RKO (cell line): ENCODE measurements around the gene FCAMR.

Experiments
- DNase-seq: peaks from one replicate; pipeline ENCODE4 v3.0.0-alpha.2; 2016; ENCODE audit warnings: low spot score

FCAMR gene, protein sequence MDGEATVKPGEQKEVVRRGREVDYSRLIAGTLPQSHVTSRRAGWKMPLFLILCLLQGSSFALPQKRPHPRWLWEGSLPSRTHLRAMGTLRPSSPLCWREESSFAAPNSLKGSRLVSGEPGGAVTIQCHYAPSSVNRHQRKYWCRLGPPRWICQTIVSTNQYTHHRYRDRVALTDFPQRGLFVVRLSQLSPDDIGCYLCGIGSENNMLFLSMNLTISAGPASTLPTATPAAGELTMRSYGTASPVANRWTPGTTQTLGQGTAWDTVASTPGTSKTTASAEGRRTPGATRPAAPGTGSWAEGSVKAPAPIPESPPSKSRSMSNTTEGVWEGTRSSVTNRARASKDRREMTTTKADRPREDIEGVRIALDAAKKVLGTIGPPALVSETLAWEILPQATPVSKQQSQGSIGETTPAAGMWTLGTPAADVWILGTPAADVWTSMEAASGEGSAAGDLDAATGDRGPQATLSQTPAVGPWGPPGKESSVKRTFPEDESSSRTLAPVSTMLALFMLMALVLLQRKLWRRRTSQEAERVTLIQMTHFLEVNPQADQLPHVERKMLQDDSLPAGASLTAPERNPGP

DNA sequence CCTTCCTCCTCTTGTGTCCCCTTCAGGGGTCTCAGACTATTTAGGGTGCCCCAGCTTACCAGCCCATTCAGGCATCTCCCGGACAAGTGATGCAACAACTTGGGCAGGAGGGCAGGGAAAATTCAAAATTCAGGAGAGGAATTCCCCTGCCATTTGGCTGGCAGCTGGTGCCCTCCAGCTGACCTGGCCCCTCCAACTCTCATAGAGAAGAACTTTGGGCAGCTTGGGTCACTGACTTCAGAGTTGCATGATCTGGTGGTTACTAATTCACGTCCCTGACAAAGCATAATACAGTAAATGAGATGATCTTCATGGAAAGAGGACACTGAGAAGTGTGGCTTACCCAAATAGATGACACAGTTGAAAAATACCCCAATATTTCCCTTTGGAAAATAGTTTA, at the start of gene FCAMR:
TSS of gene FCAMR (minus strand) at position 15 of the 400 bp plus-strand sequence. CDS start 335 bp downstream, outside the sequence.
- DNase-seq: no peak

DNA sequence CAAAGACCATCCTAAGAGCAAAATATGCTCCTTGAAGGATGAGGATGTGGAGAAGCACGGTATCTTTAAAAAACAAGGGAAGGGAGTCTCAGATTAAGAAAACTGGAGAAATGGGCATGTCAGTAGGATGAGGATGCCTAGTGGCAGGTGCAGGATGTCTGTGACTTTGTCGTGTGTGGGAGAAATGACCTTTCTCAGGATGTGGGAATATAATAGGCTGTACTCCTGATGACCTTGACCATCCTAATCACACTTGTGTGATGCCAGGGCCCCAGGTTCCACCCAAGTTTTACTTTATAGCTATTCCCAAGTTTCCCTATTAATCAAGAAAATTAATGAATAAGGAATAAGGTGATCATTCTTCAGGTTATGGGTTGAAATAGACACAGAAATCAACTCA, 49.4 kb upstream of the FCAMR start:
- no peak for DNase-seq

DNA sequence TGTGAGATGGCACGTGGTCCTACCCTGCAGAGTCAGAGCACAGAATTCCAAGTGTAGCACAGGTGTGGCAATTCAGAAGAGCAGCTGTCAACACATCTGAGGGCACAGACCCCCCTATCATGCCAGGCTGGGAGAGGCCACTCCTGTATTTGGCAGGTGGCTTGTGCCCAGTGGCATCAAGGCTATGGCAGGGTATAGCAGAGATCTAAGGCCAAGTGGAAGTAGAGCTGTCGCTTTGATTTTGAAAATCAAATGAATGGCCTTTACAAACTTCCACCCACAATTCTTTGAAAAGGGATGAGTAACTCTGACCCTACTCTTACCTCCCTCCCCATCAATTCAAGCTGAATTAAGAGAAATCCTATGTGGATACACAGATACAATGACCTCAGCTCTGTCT, 48.9 kb upstream of the FCAMR start:
- no peak for DNase-seq

DNA sequence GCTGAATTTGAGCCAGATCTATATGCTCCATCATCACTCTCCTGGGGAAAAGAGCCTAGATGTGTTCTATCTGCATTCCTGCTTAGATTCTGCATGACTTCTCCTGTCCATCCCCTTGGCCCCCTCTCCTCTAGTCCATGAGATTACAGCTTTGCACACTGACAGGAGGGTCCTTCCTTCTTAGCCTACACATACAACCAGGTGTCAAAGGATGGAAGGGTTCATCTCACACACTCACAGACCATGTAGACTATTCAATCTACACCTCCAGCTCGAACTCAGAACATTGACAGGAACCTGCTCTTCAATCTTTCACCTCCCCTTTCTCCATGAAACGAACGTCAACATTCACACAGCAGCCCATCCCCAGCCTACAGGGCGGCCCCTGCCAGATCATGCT, 48.4 kb upstream of the FCAMR start:
- no peak for DNase-seq

DNA sequence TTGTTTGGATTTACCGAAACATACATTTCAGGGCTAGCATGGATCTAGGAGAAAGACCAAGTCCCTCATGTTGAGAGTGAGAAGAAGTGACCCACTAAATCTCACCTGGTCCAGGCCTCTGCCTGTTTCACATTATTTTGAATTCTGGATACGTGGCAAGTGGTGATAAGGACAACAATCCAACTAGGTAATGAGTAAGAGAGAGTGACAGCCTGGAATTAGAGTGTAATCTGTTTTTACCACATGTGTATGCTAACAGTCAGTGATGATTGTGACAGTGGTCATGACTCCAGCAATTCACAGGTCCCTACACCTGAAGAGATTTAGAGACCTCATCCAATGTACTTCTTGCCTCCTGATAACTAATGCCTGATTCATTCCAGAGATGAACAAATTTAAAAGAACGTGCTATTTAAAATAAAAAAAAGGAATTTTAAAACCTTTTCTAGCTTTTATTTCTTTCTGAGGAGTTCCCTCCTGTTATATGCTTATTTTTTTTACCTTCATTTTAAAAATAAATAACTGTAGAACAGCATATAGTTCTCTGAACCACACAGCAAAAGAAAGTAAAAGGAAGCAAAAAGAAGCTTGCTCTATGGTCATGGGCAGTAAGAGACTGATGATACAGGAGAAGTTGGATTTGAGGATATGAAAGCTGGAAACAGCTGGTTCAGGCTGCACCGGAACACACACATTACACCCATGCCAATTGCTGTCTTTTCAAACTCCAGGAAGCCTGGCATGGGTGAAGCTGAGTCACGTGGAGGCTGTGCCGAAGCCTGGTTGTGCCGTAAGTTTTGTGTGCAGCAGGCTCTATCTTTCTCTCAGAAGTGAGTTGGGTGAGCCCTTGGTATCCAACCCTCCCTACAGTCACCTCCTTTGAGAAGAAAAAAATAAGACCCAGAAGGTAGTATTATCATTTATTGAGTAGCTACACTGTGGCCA, 47.6 kb upstream of the FCAMR start:
- DNase-seq: no peak

DNA sequence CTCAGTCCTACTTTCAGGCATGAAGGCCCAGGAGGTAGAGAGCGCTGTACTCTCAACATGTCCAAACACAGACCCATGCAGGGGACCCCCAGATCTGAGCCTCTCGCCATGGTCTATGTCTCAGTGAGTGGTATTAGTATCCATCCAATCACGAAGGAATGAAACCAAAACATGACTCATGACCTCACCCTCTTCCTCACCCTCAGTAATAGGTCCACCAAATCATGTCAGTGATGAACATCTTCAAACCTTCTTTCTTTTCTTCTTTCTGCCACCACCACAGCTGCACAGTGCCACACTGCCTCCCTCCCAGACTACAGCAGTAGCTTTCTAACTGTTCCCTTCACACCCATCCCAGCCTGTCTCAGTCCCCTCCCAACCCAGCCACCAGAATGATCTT, 45.5 kb upstream of the FCAMR start:
- DNase-seq: no peak

DNA sequence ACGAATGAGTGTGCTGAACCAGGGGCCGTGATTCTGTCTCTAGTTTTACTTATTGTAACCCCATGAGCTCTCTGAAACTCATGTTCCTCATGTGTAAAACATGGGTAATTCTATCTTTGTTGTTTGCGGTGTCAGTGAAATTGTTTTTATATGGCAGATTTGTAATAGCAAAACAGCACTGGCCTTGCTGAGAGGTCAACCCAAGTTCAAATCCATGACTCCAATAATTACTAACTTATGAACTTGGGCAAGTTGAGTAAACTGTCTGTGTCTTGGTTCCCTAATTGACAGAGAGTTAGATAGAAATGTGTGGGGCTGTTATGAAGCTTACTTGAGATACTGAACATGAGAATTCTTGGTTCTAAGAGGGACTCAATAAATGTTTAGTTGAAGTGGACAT, 44.5 kb upstream of the FCAMR start:
- DNase-seq: no peak

DNA sequence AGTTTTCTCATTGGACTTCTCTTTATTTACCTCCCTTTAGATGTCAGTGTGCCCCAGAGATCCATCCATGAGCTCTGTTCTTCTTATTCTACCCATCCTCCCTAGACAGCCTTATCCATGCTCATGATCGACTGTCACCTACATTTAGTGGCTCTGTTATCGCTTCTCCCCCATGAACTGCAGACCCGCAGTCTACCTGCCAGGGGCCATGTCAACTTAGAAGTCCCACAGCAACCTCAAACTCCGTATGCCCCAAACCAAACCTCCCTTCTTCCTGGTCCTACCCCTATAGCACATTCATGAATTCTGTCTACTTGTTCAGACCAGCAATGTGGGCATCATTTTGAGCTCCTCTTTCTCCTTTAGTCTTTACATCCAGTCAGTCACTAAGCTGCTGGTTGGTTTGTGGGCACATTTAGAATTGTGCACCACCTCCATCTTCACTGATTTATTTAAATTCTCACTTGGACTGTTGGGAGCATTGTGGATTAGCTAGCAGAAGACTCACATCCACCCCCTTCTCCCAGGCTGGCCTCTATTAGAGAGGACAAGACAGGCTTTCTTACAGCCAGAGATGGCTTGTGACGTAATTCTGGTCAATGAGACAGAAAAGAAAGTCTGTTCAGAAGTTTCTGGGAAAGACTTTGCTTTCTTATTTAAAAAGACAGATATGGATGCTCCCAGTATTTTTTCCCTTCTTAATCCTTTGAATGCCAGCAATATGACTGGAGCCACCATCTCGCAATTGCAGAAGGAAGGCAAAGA, 43.2 kb upstream of the FCAMR start:
- no peak for DNase-seq

DNA sequence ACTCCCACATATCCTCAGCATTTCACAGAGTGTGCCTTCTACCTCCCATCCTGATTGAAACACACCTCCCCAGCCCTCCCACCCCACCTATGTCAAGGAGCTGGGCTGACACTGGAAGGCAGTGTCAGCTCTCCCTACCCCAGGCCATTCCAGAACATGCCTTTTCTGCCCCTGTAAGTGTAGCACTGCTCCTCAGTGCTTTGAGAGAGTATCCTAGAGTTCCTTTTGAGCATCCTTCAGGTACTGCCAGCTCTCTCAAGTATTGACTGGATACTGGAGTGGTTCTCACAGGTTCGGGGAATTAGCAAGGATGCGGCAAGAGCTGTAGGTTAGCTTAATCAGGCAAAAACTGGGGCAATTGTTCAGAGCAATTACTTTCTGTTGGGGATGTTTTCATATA, 40.5 kb upstream of the FCAMR start:
- no peak for DNase-seq

DNA sequence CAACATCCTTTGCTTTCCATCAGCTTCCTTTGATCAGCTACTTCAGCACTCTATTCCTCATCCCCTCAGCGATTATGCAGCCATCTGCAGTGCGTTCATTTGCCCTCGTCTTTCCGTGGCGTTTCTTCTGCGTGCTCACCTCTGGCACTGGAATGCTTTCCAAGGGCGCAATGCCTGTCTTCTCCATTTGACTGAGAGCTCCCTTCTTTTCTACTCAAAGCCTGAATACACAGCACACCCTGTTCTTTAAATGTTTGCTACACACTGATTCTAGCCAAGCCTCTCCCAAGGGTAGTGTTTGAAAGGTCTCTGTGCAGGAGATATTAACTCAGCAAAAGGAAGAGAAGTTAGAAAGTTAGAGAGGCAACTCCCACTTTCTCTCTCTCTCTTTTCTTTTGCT, 39.7 kb upstream of the FCAMR start:
- no peak for DNase-seq

DNA sequence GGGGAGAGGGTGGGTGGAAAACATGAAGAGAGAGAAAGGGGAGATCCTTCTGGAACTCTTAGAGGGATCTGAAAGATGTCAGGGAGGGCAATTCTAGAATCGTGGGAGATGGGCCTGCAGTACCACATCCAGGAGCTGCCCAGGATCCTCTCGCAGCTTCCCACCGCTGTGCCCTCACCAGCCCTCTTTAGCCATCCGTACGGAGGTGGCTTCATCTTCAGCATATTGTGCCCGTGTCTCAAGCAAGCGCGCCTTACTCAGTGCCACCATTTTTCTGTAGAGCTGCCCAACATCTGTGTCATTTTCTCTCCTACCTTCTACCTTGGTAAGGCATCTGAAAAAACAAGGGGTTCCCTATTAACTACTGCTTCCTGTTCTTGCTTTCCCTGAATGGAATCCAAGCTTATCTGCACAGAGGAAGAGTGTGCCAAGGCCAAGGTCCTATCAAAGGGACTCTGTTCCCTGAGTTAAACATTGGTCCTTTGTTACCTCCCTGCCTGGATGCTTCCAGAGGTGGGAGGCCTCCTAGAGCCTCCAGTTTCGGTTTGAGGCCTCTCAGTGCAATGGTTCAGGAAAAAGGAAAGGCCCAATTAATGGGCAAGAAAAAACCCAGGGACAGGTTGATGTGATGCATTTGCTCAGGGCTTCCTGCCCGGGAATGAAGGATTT, 39.1 kb upstream of the FCAMR start:
- no peak for DNase-seq

DNA sequence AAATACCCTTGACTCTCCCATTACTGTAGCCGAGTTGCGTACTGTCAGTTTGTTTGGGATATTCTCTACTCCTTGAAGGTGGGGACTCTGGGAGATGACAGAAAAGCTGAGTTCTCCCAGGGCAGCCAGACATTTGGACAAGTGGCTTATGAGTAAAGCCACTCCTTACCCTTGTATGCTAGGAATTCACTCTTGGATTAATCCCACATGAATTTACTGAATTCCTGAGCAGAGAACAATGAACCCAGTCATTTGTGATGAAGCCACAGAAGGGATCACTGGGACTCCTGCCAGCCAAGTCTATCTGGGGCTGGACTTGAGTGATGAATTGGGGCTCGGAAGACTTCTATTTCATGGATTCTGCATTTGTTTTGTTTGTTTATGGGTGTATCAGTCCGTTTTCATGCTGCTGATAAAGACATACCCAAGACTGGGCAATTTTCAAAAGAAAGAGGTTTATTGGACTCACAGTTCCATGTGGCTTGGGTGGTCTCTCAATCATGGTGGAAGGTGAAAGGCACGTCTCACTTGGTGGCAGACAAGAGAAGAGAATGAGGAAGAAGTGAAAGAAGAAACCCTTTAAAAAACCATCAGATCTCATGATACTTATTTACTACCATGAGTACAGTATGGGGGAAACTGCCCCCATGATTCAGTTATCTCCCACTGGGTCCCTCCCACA, 37.2 kb upstream of the FCAMR start:
- no peak for DNase-seq

DNA sequence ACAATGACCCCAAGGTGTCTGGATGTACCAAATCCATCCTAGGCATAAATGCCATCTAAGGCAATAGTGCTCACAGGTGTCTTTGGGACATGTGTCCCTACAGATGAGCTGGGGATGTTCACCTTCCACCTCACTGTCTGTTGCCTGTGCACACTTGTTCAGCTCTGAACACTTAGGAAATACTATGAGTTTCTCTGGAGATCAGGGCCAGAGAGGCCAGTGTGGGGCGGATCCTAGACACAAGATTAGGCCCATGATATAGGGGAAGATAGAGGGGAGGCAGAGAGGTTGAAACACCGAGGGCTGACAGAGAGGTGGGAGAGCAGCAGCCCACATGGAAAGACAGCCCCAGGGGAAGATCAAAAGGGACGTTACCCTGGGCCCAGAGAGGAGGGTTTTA, 36.7 kb upstream of the FCAMR start:
- no peak for DNase-seq

DNA sequence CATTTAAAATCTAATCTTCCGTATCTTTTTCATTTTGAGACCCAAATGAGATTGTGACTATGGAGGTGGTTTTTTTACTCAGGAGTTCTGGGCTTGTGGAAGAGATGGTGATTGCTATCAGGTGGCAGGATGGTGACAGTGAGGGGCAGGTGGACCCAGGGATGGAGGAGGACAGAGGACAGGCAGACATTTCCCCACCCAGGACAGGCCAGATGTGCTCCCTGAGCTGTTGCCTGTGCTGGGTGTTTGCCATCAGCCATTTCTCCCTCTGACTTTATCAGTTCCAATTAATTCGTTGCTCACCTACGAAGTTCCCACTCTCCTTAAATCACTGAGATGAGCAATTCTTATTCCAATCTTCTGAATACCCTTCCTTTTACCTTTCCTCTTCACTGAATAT, 35.8 kb upstream of the FCAMR start:
- DNase-seq: no peak

DNA sequence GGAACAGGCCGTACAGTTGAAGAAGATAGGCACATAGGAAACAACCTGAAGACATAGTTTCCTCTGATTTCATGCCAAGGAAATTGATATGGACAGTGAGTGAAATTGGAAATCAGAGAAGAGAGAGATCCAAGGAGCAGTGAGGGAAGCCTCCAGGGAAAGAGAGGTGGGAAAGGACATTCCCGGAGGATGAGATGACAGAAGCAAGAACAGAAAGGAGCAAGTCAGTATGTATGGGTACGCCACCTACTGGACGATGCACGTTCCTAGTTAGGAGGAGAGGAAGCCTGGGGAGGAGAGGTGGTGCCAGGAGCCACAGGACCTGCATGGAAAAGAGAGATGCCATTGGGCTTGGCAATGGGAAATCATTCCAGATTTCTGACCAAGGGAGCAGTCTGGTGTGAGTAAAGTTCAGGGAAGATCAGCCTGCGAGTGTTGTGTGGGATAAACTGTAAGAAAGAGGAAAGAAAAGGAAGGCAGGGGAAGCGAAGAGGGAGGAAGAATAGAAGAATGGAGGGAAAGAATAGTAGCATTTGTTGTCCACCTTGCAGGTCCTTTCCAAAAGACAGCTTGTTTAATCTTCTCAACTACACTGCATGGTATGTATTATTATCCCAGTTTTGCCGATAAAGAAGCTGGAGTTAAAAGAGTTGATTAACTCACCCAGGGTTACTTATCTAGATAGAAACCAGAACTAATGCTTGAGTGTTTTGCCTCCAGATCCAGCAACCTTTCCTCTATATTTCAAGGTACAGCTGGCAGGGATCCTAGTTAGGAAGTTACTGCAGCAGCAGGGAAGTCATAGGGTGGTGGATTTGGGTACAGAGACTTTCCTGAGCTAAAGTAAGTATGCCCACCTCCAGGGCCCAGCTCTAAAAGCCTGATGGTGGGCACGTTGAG, 34.9 kb upstream of the FCAMR start:
- peak; percentile 66 for DNase-seq

DNA sequence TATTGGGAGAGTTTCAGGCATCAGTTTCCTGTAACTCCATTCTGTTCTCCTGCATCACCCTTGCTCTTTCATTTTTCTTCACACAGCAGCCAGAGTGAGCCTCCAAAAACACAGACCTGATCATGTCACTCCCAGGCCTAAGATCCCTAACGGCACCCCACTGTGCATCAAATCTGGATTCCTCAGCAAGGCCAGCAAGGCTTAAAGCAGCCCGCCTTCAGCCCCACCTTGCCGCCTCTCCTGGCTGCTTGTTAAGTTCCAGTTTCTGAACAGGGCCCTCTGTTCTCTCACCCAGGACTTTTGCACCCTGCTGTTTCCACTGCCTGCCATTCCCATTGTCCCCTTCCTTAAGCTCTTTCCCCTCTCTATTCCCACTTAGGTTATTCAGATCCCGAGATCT, 33.0 kb upstream of the FCAMR start:
- DNase-seq: no peak

DNA sequence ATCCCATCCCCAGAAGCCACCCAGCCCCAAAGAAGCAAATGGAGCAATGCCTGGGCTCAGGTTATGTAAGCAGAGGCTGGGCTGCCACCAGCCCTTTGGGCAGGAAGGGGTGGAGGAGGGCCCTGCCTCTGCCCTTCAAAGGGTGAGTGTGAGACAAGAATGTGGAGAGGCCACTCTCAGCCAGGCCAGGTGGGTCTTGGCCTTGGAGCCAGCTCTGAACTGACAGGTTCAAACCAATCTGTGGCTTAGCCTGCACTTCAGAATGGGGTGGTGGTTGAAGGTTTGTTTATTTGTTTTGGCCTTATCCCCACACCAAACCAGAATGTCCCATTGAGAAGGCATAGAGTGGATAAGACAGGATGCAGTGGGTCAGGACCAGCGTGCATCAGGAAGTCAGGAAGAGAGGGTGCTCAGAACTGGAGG, 32.5 kb upstream of the FCAMR start:
- DNase-seq: no peak

DNA sequence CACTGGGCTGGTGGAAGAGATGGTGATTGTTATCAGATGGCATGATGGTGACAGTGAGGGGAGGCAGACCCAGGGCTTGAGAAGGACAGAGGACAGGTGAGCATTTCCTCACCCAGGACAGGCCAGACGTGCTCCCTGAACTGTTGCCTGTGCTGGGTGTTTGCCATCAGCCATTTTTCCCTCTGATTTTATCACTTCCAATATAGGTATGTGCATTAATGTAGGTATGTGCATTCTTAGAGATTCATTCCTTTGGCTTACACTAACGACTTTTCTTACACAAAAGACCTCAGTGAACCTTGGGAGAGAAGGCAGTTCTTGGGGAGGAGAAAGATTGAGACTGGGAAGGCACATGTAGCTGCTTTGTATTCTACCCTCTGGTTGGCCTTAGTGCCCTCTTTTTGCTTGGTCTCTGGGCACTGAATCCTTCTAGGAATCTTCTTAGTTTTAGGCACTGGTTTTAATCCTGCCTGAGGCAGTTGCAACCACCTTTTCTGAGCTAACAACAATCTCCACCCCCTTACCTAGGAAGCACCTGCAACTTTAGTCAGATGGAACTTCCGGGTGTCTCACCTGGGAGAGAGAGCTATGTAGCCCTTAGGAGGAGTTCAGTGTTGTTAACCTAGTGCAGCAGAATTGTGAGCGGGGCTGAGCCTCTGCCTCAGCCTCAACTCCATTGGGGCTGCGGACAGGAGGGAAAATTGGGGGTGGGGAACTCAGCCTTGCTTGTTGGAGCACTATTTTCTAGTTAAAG, 31.4 kb upstream of the FCAMR start:
- DNase-seq: no peak

DNA sequence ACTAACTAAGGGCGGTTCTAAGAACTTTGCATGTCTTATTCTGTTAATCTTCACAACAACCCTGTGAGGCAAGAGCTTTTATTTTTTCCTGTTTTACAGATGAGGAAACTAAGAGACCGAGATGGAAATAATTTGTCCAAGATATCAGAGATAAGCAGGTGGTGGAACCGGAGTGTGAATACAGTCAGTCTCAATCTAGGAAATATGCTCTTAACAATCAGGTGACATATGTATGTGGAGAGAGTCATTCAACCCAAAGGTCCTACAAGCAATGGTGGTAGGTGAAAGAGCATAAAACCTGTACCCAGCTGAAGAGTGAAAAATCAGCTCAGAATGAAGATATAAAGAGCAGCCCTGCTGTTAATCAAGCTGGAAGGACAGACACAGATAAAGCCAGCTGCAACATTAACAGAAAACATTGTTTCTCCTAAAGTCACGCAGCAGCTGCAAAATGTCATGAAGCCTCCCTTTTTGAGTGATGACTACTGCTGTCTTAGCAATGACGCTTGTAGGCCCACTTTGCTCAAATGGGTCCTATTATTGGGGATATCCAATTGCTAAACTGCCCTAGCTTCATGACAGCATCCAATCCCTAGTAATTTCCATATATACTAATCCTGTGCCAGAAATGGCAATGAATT, 30.5 kb upstream of the FCAMR start:
- no peak for DNase-seq
